ENCODE results near the gene HIRA. TPM values are rescaled to one million over a fixed set of nuclear protein-coding genes. Genes with fewer than 3 reads are reported as not detected.

Gene HIRA
- total and polyA plus RNA-seq, 9 of the 15 experiments (the other 6 are each of a cell fraction or from before 2014, with no cell fraction given): 0.96 to 132 (median 58.4) TPM

- TF ChIP-seq ETS2 (tag; IDR thresholded peaks at IDR 0.05; ENCODE audit: borderline replicate concordance, poor library complexity, severe bottlenecking) (no peak), ZNF780A (CRISPR knock-in tag; IDR thresholded peaks at IDR 0.05) (no peak), NCOA2 (IDR thresholded peaks at IDR 0.05; ENCODE audit: partially characterized antibody in 2 of 2) (no peak), PCBP2 (IDR thresholded peaks at IDR 0.05; ENCODE audit: low read depth, low read length, poor library complexity, severe bottlenecking) (no peak), FOXA1 (IDR thresholded peaks at IDR 0.05; ENCODE audit: borderline replicate concordance) (no peak), COPS2 (conservative IDR thresholded peaks at IDR 0.05) (no peak), NUFIP1 (IDR thresholded peaks at IDR 0.05; ENCODE audit: partially characterized antibody) (no peak), THRA (IDR thresholded peaks at IDR 0.05) (no peak), ZNF644 (tag; IDR thresholded peaks at IDR 0.05; ENCODE audit: low read depth) (no peak; the same call in 1 of the 2 replicates), TGIF2 (CRISPR knock-in tag; IDR thresholded peaks at IDR 0.05) (no peak), KDM1A (IDR thresholded peaks at IDR 0.05) (no peak), HDAC2 (IDR thresholded peaks at IDR 0.05) (no peak), POLR2B (IDR thresholded peaks at IDR 0.05; ENCODE audit: low read depth, partially characterized antibody) (no peak), BRF2 (IDR thresholded peaks at IDR 0.05; ENCODE audit: borderline replicate concordance, insufficient read depth, insufficient read length) (no peak), E2F3 (CRISPR knock-in tag; IDR thresholded peaks at IDR 0.05) (0 out of 2 replicates have a peak, but pooled peaks have one; percentile 23), TCFL5 (CRISPR knock-in tag; conservative IDR thresholded peaks at IDR 0.05) (no peak), IRF2 (CRISPR knock-in tag; IDR thresholded peaks at IDR 0.05) (no peak), RBM17 (IDR thresholded peaks at IDR 0.05; ENCODE audit: borderline replicate concordance, low read depth, low read length) (no peak), BCOR (IDR thresholded peaks at IDR 0.05) (no peak), ZNF124 (CRISPR knock-in tag; IDR thresholded peaks at IDR 0.05) (no peak), USF1 (CRISPR knock-in tag; IDR thresholded peaks at IDR 0.05) (no peak), GATAD2B (IDR thresholded peaks at IDR 0.05; ENCODE audit: borderline replicate concordance) (no peak), GABPA (tag; conservative IDR thresholded peaks at IDR 0.05; ENCODE audit: low read depth) (no peak), NR1H2 (CRISPR knock-in tag; IDR thresholded peaks at IDR 0.05) (no peak), HDAC3 (IDR thresholded peaks at IDR 0.05; ENCODE audit: borderline replicate concordance, partially characterized antibody) (no peak), PHF20 (IDR thresholded peaks at IDR 0.05; ENCODE audit: partially characterized antibody) (no peak), BDP1 (IDR thresholded peaks at IDR 0.05; ENCODE audit: insufficient read depth, insufficient read length) (no peak), GTF2B (IDR thresholded peaks at IDR 0.05; ENCODE audit: extremely low read depth, insufficient read length) (no peak), TAL1 (IDR thresholded peaks at IDR 0.05) (0 out of 2 replicates have a peak, but pooled peaks have one; percentile 89)
These were observed 12.5 kb downstream of the HIRA start (continued) for GRCh38 chr22:19419086-19419463.
